Stimulated activated CD4-positive, alpha-beta T cell treated with anti-CD3 and anti-CD28 coated beads, TNF-alpha, amount 100 ng/mL, for 4 hours (primary cell): Measurements from ENCODE around the gene TNNI2.

Source experiments
- DNase-seq, 3 experiments: peaks; one replicate each; pipeline ENCODE4 v3.0.0-alpha.2; 2020; ENCODE audit warnings: low read depth in 3 of 3

The TNNI2 gene

DNA sequence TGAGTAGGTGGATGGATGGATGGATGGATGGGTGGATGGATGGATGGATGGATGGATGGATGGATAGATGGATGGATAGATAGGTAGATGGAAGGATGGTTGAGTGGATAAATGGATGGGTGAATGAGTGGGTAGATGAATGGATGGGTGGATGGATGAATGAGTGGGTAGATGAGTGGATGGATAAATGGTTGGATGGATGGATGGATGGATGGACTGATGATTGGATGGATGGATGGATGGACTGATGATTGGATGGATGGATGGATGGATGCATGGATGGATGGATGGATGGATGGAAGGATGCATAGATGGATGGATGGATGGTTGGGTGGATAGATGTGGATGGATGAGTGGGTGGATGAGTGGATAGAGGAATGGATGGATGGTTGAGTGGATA lies 17.2 kb upstream of the TNNI2 start:
- DNase-seq: no peak

GRCh38 chr11:1822648-1823375 lies 16.0 kb upstream of the TNNI2 start:
- DNase-seq: no peak

- DNase-seq: no peak
Observed at GRCh38 chr11:1823376-1824220, 15.2 kb upstream of the TNNI2 start.

GRCh38 chr11:1824221-1825038 lies 14.4 kb upstream of the TNNI2 start:
- DNase-seq: no peak

DNA sequence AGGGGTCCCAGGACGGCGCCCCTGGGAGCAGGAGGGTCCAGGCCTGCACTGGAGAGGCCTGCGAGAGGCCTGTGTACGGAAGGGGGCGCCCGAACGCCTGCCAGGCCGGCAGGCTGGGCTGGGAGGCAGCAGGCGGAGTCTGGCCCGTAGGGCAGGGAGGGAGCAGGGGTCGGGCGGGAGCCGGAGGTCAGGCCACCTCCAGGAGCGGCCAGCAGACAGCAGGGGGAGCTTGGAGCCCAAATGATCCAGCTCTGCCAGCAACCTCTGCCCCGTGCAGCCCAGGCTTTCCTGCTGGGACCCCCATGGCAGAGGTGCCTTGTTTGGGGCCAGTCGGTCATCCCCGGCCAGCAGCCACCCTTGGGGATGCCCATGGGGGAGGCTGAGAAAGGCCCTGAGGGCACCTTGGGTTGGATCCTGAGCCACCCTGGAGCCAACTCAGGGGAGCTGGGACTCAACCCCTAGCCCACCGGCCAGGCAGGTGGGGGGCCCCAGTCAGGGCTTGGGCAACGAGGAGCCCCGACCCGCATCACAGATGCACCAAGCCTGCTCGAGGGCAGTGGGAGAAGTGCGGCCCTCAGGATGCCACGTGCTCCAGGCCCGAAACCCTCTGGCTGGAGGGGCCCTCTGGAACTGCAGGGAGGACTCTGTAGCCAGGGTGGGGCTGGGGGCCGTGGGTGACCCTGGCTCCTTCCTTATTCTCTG lies 13.6 kb upstream of the TNNI2 start:
- DNase-seq: no peak

GRCh38 chr11:1825785-1826451 lies 12.9 kb upstream of the TNNI2 start:
- no peak for DNase-seq

DNA sequence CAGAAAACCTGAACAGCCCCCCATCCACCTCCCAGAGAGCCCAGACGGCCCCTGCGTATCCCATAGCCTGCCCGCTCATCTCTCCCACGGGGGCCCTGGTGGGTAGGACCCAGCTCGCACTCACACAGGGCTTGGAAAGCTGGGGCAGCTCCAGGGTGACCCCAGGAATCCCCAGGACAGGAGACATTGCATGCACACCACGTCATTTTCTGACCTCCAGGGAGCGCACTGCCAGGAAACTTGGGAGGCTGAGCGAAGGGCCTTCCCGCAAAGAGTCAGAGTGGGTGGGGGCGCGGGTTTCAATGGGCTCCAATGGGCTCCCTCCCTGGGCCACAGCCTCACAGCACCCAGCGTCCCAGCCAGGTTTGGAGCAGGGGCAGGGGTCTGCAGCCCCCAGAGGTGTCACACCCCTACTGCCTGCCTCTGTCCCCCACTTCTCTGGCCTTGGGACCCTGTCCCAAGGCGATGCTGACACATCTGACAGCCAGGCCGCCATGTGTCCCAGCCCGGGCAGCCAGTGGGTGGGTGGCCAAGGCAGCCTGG lies 12.2 kb upstream of the TNNI2 start:
- no peak for DNase-seq

- DNase-seq: no peak
Observed at GRCh38 chr11:1827095-1827813, 11.5 kb upstream of the TNNI2 start.

DNA sequence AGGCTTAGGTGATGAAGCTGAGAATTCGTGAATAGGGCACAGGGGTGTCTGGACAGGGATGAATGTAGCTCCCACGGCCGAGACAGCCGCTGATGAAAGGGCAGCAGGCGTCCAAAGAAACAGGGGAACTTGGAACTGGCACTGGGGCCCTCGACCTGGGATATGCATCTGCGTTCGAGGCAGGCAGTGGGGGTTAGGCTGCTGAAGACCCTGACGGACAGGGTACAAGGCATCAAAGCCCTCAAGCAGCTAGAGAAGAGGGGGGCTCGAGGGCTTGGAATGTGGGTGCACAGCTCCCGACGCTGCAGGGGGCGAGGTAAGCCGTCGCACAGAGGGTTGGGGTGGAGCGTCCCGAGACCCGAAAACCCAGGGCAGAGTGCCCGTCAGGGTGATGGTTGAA lies 10.8 kb upstream of the TNNI2 start:
- no peak for DNase-seq

- DNase-seq: no peak
Observed at GRCh38 chr11:1828542-1828941, 10.2 kb upstream of the TNNI2 start.

- no peak for DNase-seq
Observed at GRCh38 chr11:1829039-1829820, 9.6 kb upstream of the TNNI2 start.

DNA sequence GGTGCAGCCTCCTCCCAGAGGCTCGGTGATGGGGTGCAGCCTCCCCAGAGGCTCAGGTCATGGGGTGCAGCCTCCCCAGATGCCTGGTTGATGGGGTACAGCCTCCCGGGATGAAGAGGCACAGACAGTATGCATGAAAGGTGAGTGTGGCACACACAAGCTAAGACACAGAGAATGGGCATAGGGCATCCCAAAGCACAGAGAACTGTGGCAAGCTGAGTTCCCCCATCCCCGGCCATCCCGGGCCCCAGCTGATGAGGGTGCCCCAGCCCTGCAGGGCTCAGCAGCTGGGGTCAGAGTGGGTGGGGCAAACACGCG lies 8.8 kb upstream of the TNNI2 start:
- DNase-seq: no peak

DNA sequence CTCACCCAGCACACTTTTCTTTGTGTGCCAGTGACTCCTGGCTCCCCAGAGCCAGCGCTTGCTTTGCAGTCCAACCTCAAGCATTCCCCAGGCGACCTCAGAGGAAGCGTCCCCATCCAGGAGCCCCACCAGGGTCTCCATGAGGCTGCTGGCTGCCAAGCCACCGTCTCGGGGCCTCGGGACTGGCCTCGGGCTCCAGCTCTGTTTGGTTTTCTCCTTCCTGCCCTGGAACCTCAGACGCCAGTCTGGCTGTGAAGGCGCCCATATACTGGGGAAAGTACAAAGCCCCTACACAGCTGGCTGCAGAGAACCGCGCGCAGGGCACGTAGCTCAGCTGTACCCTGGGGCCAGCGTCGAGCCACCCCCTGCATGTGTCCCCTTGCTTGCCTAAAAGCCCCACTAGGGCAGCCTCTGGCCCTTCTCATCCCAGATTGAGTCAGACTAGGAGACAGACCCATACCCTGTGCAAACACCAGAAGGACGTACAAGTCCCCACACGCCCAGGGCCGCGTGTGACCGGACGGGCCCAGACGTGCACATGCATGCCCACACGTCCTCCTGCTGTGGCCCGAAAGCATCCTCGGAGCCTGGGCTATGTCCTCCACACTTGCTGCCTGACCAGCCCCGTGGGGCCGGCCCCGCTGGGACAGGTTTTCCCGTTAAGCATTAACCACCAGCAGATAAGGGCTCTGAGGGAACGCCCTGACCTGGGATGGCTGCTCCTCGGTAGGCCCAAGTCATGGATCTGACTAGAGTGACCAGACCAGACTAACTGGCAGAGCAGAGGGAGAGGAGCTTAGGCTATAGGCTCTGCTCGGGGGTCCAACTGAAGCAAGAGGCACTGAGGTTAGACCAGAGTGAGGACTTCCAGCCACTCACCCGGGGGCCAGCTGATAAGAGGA lies 8.2 kb upstream of the TNNI2 start:
- DNase-seq: no peak

DNA sequence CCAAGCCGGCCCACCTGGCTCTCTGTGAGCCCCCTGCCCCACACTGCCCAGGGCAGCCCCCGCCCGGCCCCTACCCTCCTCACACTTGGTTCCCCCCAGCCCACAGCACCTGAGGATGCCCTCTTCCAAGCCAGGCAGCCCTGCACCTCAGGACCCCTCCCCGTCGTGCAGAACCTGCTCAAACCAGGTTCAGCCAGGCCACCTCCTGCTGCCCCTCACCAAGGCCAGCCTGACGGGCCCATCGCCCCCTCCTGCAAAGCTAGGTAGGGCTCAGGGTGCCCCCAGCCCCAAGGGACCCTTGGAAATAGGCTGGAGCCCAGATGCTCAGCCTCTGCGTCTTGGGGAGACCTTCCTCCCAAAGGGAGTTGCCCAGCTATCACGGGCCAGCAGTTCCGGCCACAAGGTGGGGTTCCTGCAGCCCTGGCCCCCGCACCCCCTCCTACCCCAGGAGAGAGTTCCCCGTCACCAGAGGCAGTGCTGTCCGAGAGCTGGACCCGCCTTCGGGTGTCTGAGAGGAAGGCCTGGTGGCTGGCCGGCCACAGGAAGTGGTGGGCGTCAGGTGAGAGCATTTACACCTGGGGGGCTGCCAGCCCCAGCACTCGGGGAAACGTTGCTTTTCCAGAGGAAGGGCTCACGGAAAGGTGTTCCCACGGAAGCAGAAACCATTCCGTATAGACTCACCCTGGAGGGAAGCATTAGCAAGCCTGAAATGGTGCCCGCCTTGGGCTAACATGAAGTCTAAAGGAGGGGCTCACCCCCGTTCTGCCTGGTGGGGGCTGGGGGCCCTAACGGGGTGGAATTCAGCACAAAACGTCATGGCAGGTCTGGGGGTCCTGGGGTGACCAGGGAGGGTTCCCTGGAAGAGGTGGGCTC lies 7.2 kb upstream of the TNNI2 start:
- no peak for DNase-seq

- DNase-seq: peak; percentile 28 to 63 (median 38)
Observed at GRCh38 chr11:1832211-1832919, 6.4 kb upstream of the TNNI2 start.

- no peak for DNase-seq
Observed at GRCh38 chr11:1832920-1833295, 5.9 kb upstream of the TNNI2 start.

DNA sequence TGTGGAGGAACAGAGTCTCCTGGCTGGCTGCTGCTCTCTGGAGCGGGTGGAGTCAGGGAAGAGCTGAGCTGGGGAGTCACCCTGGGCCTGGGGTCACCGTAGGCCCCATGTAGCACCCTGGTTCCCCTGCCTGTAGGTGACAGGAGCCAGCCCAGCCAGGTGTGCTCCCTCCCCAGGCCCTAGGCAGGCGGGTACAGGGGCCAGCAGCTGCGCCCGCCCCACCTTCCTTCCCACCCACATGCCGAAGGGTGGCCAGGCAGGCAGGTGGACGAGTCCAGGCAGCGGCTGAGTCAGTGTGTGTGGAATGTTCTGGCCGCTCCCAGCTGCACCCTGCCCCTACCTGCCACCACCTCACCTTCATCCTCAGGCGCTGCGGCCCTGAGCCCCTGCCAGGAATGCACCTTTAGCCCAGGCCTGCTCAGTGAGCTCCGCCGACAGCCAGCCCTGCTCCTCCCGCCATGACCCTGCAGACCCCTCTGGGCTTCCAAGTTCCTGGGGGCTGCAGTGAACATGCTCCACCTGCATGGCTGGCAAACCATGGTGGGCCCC lies 4.6 kb upstream of the TNNI2 start:
- DNase-seq: no peak
